Measurements from ENCODE around the gene LDLRAD4. TPM values are rescaled to one million over a fixed set of nuclear protein-coding genes. Genes with fewer than 3 reads are reported as not detected.

LDLRAD4 gene
- total RNA-seq, 1 donor from 2014 or later: 34.5 TPM

DNA sequence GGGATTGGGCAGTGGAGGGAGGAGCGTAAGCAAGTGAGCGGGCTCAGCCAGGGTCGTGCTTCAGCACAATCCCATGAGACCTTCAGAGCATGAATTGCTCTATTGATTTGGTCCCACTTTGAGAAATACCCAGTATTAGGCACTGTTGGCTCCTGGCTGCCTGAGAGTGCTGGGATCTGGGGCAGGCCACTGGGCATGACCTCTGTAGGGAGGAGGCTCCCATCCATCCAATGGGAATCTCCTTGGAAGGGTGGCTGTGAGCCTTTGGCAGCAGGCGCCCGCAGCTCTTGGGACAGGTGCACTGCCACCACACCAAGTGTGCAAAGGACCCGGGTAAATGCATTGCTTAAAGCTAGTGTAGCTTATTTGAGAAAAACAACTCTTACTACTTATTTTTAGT, 137.5 kb downstream of the LDLRAD4 start:
- H3K27ac Mint-ChIP-seq: no peak overlapping the region
- peaks cover 7% of the 10 kb centered on the region for H3K9me3 Mint-ChIP-seq
- intact Hi-C loops (cut with micrococcal nuclease): loop anchor here (5.0 kb wide), 1 partner anchor 44 kb away; no protein-coding TSS in a partner anchor
- no peak for DNase-seq (ENCODE audit: low spot score)
- no peaks in the 10 kb centered on the region for H3K27me3 Mint-ChIP-seq (ENCODE audit: insufficient read depth)
- peaks cover 21% of the 10 kb centered on the region for H3K4me1 Mint-ChIP-seq (ENCODE audit: low read depth)
- H3K4me3 Mint-ChIP-seq: no peak overlapping the region
- H3K36me3 Mint-ChIP-seq (ENCODE audit: low read depth): peaks cover 2% of the 10 kb centered on the region

- no peak overlapping the region for H3K4me3 Mint-ChIP-seq
- intact Hi-C loops (cut with micrococcal nuclease): loop anchor here (5.0 kb wide), 1 partner anchor 45 kb away; no protein-coding TSS in a partner anchor
- H3K9me3 Mint-ChIP-seq: peaks cover 7% of the 10 kb centered on the region
- no peak for DNase-seq (ENCODE audit: low spot score)
- no peak overlapping the region for H3K27ac Mint-ChIP-seq
- no peaks in the 10 kb centered on the region for H3K27me3 Mint-ChIP-seq (ENCODE audit: insufficient read depth)
- peaks cover 2% of the 10 kb centered on the region for H3K36me3 Mint-ChIP-seq (ENCODE audit: low read depth)
- peaks cover 21% of the 10 kb centered on the region for H3K4me1 Mint-ChIP-seq (ENCODE audit: low read depth)
These were observed 138.7 kb downstream of the LDLRAD4 start for GRCh38 chr18:13357289-13357688.

DNA sequence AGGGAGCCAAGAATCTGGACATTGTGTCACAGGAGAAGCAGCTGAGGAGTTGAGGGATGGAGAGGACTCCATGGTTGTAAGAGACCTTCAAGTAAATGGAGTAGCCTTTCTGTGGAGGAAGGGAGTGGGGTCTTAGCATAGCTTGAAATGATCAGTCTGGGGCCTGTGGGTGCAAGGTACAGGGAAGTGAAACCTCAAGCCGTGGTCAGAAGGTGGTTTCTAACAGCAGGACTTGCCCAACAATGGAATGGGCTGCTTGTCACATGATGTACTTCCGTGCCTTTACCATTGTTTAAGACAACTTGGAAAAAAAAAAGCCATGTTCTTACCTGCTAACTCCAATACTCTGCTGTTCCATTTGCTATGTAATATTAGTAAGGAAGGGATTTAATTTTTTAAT, 140.7 kb downstream of the LDLRAD4 start:
- intact Hi-C loops (cut with micrococcal nuclease): loop anchor here (5.0 kb wide), 1 partner anchor 47 kb away; no protein-coding TSS in a partner anchor
- no peak for DNase-seq (ENCODE audit: low spot score)
- H3K27me3 Mint-ChIP-seq (ENCODE audit: insufficient read depth): no peaks in the 10 kb centered on the region
- H3K4me3 Mint-ChIP-seq: no peak overlapping the region
- H3K4me1 Mint-ChIP-seq (ENCODE audit: low read depth): peaks cover 4% of the 10 kb centered on the region
- no peak overlapping the region for H3K27ac Mint-ChIP-seq
- H3K36me3 Mint-ChIP-seq (ENCODE audit: low read depth): peaks cover 2% of the 10 kb centered on the region
- H3K9me3 Mint-ChIP-seq: no peaks in the 10 kb centered on the region

DNA sequence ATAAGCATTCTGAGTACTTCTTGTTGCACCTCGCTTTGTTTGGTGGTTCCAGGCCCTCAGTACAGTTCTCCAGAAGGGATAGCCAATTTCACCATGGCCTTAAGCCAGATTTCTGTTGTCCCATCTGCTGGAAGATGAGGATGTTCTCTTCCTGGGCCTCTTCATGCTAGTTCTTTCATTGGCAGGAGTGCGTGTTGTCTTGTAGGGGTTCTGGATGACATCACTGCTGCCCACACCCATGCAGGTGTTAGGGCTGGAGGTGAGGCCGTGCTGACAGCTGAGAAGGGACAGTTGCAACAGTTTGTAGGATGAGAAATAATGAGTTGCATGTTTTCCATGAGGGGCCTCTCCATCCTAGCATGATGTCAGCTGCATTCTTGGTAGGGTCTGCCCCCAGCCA, 142.9 kb downstream of the LDLRAD4 start:
- peaks cover 4% of the 10 kb centered on the region for H3K4me1 Mint-ChIP-seq (ENCODE audit: low read depth)
- H3K4me3 Mint-ChIP-seq: no peak overlapping the region
- H3K27me3 Mint-ChIP-seq (ENCODE audit: insufficient read depth): no peaks in the 10 kb centered on the region
- intact Hi-C loops (cut with micrococcal nuclease): no loop called here
- DNase-seq (ENCODE audit: low spot score): no peak
- H3K27ac Mint-ChIP-seq: no peak overlapping the region
- H3K36me3 Mint-ChIP-seq (ENCODE audit: low read depth): no peaks in the 10 kb centered on the region
- no peaks in the 10 kb centered on the region for H3K9me3 Mint-ChIP-seq

DNA sequence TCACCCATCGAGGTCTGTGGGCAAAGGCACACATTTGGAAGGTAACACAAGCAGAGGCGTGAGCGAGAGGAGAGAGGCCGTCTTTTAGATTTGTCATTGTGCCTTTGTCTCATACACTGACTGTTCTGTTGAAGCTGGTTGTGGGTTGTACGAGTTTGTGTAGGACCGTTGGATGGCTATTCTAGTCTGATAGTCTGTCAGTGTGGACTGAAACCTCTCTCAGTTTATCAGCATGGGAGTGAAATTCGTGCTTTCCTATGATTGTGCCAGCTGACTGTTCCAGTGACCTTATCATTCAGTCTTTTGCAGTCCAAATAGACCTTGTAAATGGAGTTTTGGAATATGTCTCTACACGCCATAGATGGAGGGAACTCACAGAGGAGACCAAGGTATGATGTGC, 143.5 kb downstream of the LDLRAD4 start:
- Mint-ChIP-seq H3K4me1 (ENCODE audit: low read depth) (peaks cover 4% of the 10 kb centered on the region), H3K4me3 (no peak overlapping the region), H3K27me3 (ENCODE audit: insufficient read depth) (no peaks in the 10 kb centered on the region), H3K9me3 (no peaks in the 10 kb centered on the region), H3K36me3 (ENCODE audit: low read depth) (no peaks in the 10 kb centered on the region), H3K27ac (no peak overlapping the region)
- DNase-seq (ENCODE audit: low spot score): no peak
- intact Hi-C loops (cut with micrococcal nuclease): no loop called here

GRCh38 chr18:13362607-13363006, 144.0 kb downstream of the LDLRAD4 start:
- H3K4me3 Mint-ChIP-seq: no peak overlapping the region
- no peak overlapping the region for H3K27ac Mint-ChIP-seq
- no peaks in the 10 kb centered on the region for H3K9me3 Mint-ChIP-seq
- H3K36me3 Mint-ChIP-seq (ENCODE audit: low read depth): no peaks in the 10 kb centered on the region
- peaks cover 4% of the 10 kb centered on the region for H3K4me1 Mint-ChIP-seq (ENCODE audit: low read depth)
- intact Hi-C loops (cut with micrococcal nuclease): no loop called here
- H3K27me3 Mint-ChIP-seq (ENCODE audit: insufficient read depth): no peaks in the 10 kb centered on the region
- DNase-seq (ENCODE audit: low spot score): no peak

DNA sequence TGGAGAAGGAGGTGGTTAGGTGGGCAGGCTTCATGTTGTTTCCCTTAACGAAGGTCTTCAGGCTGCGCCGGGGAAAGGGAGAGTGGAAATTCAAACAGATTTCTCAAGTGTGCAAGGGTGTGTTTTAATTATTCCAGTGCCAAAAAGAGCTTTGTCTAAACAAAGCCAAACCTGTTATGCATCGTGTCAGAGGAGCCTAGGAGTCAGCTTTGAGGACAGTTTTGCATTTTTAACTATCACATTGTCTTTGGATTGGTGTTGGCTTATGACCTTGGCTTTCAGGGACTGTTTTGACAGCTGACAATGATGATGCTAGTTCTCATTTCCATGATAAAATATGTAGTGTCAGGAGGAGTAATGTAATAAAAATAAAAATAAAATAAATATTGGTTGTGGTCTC, 144.8 kb downstream of the LDLRAD4 start:
- H3K27me3 Mint-ChIP-seq (ENCODE audit: insufficient read depth): peaks cover 5% of the 10 kb centered on the region
- no peak for DNase-seq (ENCODE audit: low spot score)
- no peak overlapping the region for H3K27ac Mint-ChIP-seq
- H3K36me3 Mint-ChIP-seq (ENCODE audit: low read depth): no peaks in the 10 kb centered on the region
- H3K4me3 Mint-ChIP-seq: no peak overlapping the region
- intact Hi-C loops (cut with micrococcal nuclease): no loop called here
- peaks cover 4% of the 10 kb centered on the region for H3K4me1 Mint-ChIP-seq (ENCODE audit: low read depth)
- H3K9me3 Mint-ChIP-seq: no peaks in the 10 kb centered on the region

GRCh38 chr18:13364721-13365205, 146.2 kb downstream of the LDLRAD4 start:
- H3K4me1 Mint-ChIP-seq (ENCODE audit: low read depth): peaks cover 11% of the 10 kb centered on the region
- H3K27me3 Mint-ChIP-seq (ENCODE audit: insufficient read depth): peaks cover 7% of the 10 kb centered on the region
- H3K36me3 Mint-ChIP-seq (ENCODE audit: low read depth): no peaks in the 10 kb centered on the region
- no peaks in the 10 kb centered on the region for H3K9me3 Mint-ChIP-seq
- no peak overlapping the region for H3K4me3 Mint-ChIP-seq
- intact Hi-C loops (cut with micrococcal nuclease): no loop called here
- DNase-seq (ENCODE audit: low spot score): no peak
- H3K27ac Mint-ChIP-seq: no peak overlapping the region

DNA sequence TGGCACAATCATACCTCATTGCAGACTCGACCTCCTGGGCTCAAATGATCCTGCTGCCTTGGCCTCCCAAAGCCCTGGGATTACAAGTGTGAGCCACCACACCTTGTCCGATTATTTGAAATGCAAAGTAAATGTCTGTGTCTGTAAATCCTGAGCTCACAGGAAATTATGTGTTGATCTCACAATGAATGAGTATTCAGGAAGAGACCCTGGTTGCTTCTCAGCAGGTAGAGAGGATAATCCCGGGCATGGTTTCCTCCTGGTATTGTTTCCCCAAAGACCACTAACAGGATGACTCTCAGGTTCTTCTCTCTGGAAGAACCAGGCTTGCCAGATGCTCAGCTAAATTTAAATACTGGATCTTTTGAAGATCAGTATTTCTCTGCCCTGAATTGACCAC, 147.6 kb downstream of the LDLRAD4 start:
- intact Hi-C loops (cut with micrococcal nuclease): no loop called here
- Mint-ChIP-seq H3K36me3 (ENCODE audit: low read depth) (no peaks in the 10 kb centered on the region), H3K9me3 (no peaks in the 10 kb centered on the region), H3K4me3 (no peak overlapping the region), H3K27ac (no peak overlapping the region), H3K27me3 (ENCODE audit: insufficient read depth) (peaks cover 7% of the 10 kb centered on the region), H3K4me1 (ENCODE audit: low read depth) (peaks cover 20% of the 10 kb centered on the region)
- DNase-seq (ENCODE audit: low spot score): no peak

GRCh38 chr18:13366541-13366940, 148.0 kb downstream of the LDLRAD4 start:
- no peak for DNase-seq (ENCODE audit: low spot score)
- Mint-ChIP-seq H3K4me1 (ENCODE audit: low read depth) (peaks cover 24% of the 10 kb centered on the region), H3K27me3 (ENCODE audit: insufficient read depth) (peaks cover 7% of the 10 kb centered on the region), H3K27ac (no peak overlapping the region), H3K9me3 (no peaks in the 10 kb centered on the region), H3K4me3 (no peak overlapping the region), H3K36me3 (ENCODE audit: low read depth) (no peaks in the 10 kb centered on the region)
- intact Hi-C loops (cut with micrococcal nuclease): no loop called here

DNA sequence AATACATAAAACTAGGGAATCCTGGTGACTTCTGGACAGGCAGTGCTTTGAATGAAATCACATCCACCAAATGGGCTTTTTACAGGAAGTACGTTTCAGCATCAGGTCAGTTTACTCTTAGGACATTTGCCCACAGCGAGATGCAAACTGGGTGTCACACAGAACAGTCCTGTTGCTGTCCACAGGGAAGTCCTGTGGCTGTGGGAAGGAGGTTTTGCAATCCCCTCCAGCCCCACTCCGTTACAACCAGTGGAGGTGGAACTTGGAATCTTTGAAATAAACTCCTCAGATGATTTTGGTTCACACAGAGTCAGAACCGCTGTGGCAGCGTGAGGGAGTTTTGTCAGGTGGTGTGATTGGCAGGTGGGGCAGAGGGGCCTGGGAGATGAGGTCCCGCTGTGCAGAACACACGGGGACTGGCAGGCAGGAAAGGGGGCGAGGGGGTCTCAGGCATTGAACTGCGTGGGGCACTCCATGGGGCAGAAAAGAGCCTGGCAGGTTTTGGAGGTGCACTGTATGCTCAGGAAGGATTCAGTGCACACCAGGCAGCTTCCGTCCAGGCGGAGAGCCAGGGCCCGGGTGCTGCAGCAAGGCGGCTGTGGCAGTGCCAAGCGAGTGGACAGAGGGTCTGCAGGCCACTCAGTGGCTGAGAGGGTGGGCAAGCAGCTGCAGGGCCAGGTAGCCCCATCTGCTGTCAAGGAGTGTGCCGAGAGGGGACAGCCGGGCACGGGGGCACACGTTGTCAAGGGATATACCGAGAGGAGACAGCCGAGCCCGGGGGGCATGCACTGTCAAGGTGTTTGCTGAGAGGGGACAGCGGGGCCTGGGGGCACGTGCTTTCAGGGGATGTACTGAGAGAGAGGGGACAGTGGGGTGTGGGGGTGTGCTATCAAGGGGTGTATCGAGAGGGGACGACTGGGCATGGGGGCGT, 148.7 kb downstream of the LDLRAD4 start:
- Mint-ChIP-seq H3K36me3 (ENCODE audit: low read depth) (no peaks in the 10 kb centered on the region), H3K4me3 (no peak overlapping the region), H3K9me3 (no peaks in the 10 kb centered on the region), H3K27ac (no peak overlapping the region), H3K4me1 (ENCODE audit: low read depth) (peaks cover 31% of the 10 kb centered on the region), H3K27me3 (ENCODE audit: insufficient read depth) (peaks cover 7% of the 10 kb centered on the region)
- intact Hi-C loops (cut with micrococcal nuclease): no loop called here
- DNase-seq (ENCODE audit: low spot score): no peak

- Mint-ChIP-seq H3K36me3 (ENCODE audit: low read depth) (no peaks in the 10 kb centered on the region), H3K4me1 (ENCODE audit: low read depth) (peaks cover 39% of the 10 kb centered on the region), H3K27me3 (ENCODE audit: insufficient read depth) (peaks cover 7% of the 10 kb centered on the region), H3K4me3 (no peak overlapping the region), H3K9me3 (no peaks in the 10 kb centered on the region), H3K27ac (no peak overlapping the region)
- intact Hi-C loops (cut with micrococcal nuclease): no loop called here
- no peak for DNase-seq (ENCODE audit: low spot score)
These were observed 149.7 kb downstream of the LDLRAD4 start for GRCh38 chr18:13368080-13368813.

GRCh38 chr18:13369353-13369752, 150.8 kb downstream of the LDLRAD4 start:
- Mint-ChIP-seq H3K4me3 (no peak overlapping the region), H3K4me1 (ENCODE audit: low read depth) (peaks cover 42% of the 10 kb centered on the region), H3K27me3 (ENCODE audit: insufficient read depth) (peaks cover 7% of the 10 kb centered on the region), H3K36me3 (ENCODE audit: low read depth) (no peaks in the 10 kb centered on the region), H3K27ac (no peak overlapping the region), H3K9me3 (no peaks in the 10 kb centered on the region)
- no peak for DNase-seq (ENCODE audit: low spot score)
- intact Hi-C loops (cut with micrococcal nuclease): no loop called here

All from activated T-helper 1 cell treated with anti-CD3 and anti-CD28 coated beads, Interleukin-12 subunit alpha, Interleukin-12 subunit beta, Interleukin-2, Interleukin-4 antibody, amounts not matched to agents 30 ng/mL and 10 ng/mL and 1 ng/mL, durations not matched to agents 14 hours and 24 hours and 36 hours (primary cell).